Thymus (tissue), 11 donors: ENCODE data around the gene RAB6B. TPM values are rescaled to one million over a fixed set of nuclear protein-coding genes. Genes with fewer than 3 reads are reported as not detected.
A peak's percentile ranks its signal among the peaks of the same experiment; 100 is the strongest.

ENCODE experiments used
- DNase-seq, 9 donors: peaks; one replicate each; pipeline ENCODE4 v3.0.0-alpha.2; 2013; ENCODE audit warnings: low spot score in 9 of 9, low read depth in 6 of 9, missing footprints in 1 of 9
- H3K27ac ChIP-seq, 2 donors: one replicate each; pipeline ENCODE4 v1.5.1; 2013; ENCODE audit warnings: control low read depth in 1 of 2, low read depth in 1 of 2, low read length in 1 of 2, mild to moderate bottlenecking in 1 of 2, moderate library complexity in 1 of 2
- H3K27me3 ChIP-seq, 2 donors: one replicate each; pipeline ENCODE4 v1.5.1; 2013; ENCODE audit warnings: low read length in 1 of 2; ENCODE audit not compliant: control insufficient read depth in 2 of 2, insufficient read depth in 1 of 2
- H3K36me3 ChIP-seq, 2 donors: one replicate each; pipeline ENCODE4 v1.5.1; 2013; ENCODE audit warnings: low read length in 1 of 2, mild to moderate bottlenecking in 1 of 2, moderate library complexity in 1 of 2; ENCODE audit not compliant: control insufficient read depth in 2 of 2, insufficient read depth in 2 of 2
- H3K4me1 ChIP-seq, 2 donors: one replicate each; pipeline ENCODE4 v1.5.1; 2013; ENCODE audit warnings: low read length in 2 of 2; ENCODE audit not compliant: control insufficient read depth in 2 of 2, insufficient read depth in 2 of 2
- H3K4me3 ChIP-seq, 2 donors: one replicate each; pipeline ENCODE4 v1.5.1; 2013; ENCODE audit warnings: low read length in 2 of 2, control low read depth in 1 of 2, mild to moderate bottlenecking in 1 of 2
- H3K9me3 ChIP-seq, 2 donors: one replicate each; pipeline ENCODE4 v1.5.1; 2013; ENCODE audit warnings: low read length in 1 of 2, mild to moderate bottlenecking in 1 of 2; ENCODE audit not compliant: control insufficient read depth in 2 of 2, insufficient read depth in 1 of 2
- WGBS: extraction: QIAGEN DNeasy Blood & Tissue Kit; methylation state at CpG from one replicate; pipeline ENCODE4 v1.1.7; 2013; 5-methylcytosine and 5-hydroxymethylcytosine counted together
- polyA plus RNA-seq: library from polyadenylated mRNA; stranded (reverse); fragments of 200-250 nt; gene quantifications from one replicate; pipeline ENCODE4 v1.2.3, GENCODE V29; 2013
- total RNA-seq: library from RNA; stranded (reverse); fragments of 120-200 nt; gene quantifications from one replicate; pipeline ENCODE4 v1.2.4, GENCODE V29; 2013
- donor health status: healthy.

RAB6B gene
- total and polyA plus RNA-seq, 2 donors: 0.24 to 2.1 TPM

- no peaks in the 10 kb centered on the region for H3K27me3 ChIP-seq
- H3K36me3 ChIP-seq: peaks cover 16 to 52% of the 10 kb centered on the region in 2 donors
- no peak overlapping the region for H3K27ac ChIP-seq
- DNase-seq: no peak
- 94% methylated on average over 2 of the region's 2 CpGs for WGBS
- no peaks in the 10 kb centered on the region for H3K4me1 ChIP-seq
- H3K4me3 ChIP-seq: no peak overlapping the region
- no peaks in the 10 kb centered on the region for H3K9me3 ChIP-seq
Measured at GRCh38 chr3:133815386-133815785, 80.3 kb downstream of the RAB6B start.

- Histone ChIP-seq H3K27ac (no peak overlapping the region), H3K27me3 (no peaks in the 10 kb centered on the region), H3K9me3 (no peaks in the 10 kb centered on the region), H3K36me3 (peaks cover 13 to 46% of the 10 kb centered on the region in 2 donors), H3K4me1 (no peaks in the 10 kb centered on the region), H3K4me3 (no peak overlapping the region)
- 100% methylated on average over 1 of the region's 1 CpG for WGBS
- DNase-seq: no peak
Measured at GRCh38 chr3:133812872-133813271, 82.8 kb downstream of the RAB6B start.

- H3K4me3 ChIP-seq: peak within 1 kb of the TSS; percentile 86 to 89
- peaks cover 0 to 2% of the 10 kb centered on the region in 2 donors for H3K27me3 ChIP-seq
- H3K9me3 ChIP-seq: no peaks in the 10 kb centered on the region
- peaks cover 3 to 10% of the 10 kb centered on the region in 2 donors for H3K36me3 ChIP-seq
- peak; percentile 89 to 97 (median 93) for DNase-seq
- H3K27ac ChIP-seq: peak within 1 kb of the TSS; percentile 79 to 87
- WGBS: under 1% methylated on average over 53 of the region's 53 CpGs
- H3K4me1 ChIP-seq: peaks cover 3 to 5% of the 10 kb centered on the region in 2 donors
Measured at GRCh38 chr3:133805702-133806475, 89.8 kb downstream of the RAB6B start, which contains the start of gene SRPRB. SRPRB (plus strand) TSS chr3:133805815; CDS start chr3:133805849, 34 bp downstream.

DNA sequence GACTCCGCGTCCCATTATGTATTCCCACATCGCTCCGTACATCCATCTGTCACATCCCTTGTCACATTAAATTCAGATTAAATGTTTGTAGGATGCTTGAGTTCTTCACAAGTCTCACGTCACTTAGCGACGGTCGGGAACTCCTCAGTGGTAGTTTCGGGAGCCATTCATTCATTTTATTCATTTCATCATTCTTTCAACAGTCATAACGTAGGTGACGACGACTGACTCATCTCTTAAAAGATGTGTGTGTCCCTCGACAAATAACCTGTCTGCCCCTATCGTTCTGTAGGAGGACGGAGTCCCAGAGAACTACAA lies 90.3 kb downstream of the RAB6B start:
- H3K27me3 ChIP-seq: peaks cover 0 to 5% of the 10 kb centered on the region in 2 donors
- H3K27ac ChIP-seq: no peak overlapping the region
- peaks cover 3 to 7% of the 10 kb centered on the region in 2 donors for H3K36me3 ChIP-seq
- 24% methylated on average over 15 of the region's 15 CpGs for WGBS
- no peaks in the 10 kb centered on the region for H3K9me3 ChIP-seq
- H3K4me1 ChIP-seq: peaks cover 3 to 5% of the 10 kb centered on the region in 2 donors
- no peak for DNase-seq
- H3K4me3 ChIP-seq: peak overlapping the region; percentile 86 to 89

DNA sequence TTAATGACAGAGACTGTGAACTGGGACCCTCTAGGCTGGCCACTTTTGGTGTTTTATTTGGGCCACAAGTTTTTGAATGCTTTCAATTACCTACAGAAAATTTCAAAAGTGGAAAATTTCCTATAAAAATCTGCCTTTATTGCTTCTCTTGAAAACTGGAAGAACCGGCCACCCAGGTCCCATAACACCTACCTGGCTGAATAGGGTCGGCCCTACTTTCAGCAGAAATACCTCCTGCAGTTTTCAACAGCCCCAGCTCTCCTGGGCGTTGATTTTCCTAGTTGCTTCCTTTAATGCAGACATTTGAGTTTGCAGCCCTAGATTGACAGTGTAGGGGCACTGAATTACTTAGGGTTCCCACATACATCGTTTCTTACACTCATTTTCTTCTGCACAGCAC lies 90.8 kb downstream of the RAB6B start:
- H3K4me1 ChIP-seq: peaks cover 3 to 5% of the 10 kb centered on the region in 2 donors
- no peaks in the 10 kb centered on the region for H3K9me3 ChIP-seq
- 89% methylated on average over 4 of the region's 4 CpGs for WGBS
- H3K4me3 ChIP-seq: no peak overlapping the region
- H3K27me3 ChIP-seq: peaks cover 0 to 9% of the 10 kb centered on the region in 2 donors
- H3K36me3 ChIP-seq: peaks cover 0 to 3% of the 10 kb centered on the region in 2 donors
- no peak overlapping the region for H3K27ac ChIP-seq
- no peak for DNase-seq

DNA sequence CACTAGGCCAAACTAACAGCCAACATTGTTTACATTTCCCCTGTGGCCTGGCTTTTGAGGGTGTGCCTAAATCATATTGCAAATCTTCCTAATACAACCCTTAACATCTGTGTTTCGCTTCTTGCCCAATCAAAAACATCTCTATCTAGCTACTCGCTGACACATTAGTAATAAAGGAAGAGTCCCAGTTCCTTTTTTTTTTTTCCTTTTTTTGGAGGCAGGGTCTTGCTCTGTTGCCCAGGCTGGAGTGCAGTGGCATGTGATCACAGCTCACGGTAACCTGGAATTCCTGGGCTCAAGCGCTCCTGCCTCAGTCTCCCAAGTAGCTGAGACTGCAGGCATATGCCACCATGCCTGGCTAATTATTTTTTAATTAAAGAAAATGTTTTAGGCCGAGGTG lies 92.2 kb downstream of the RAB6B start:
- H3K9me3 ChIP-seq: no peaks in the 10 kb centered on the region
- peaks cover 0 to 12% of the 10 kb centered on the region in 2 donors for H3K27me3 ChIP-seq
- DNase-seq: no peak
- H3K36me3 ChIP-seq: no peaks in the 10 kb centered on the region
- WGBS: 97% methylated on average over 5 of the region's 5 CpGs
- no peak overlapping the region for H3K4me3 ChIP-seq
- H3K27ac ChIP-seq: no peak overlapping the region
- H3K4me1 ChIP-seq: peaks cover 3 to 5% of the 10 kb centered on the region in 2 donors

DNA sequence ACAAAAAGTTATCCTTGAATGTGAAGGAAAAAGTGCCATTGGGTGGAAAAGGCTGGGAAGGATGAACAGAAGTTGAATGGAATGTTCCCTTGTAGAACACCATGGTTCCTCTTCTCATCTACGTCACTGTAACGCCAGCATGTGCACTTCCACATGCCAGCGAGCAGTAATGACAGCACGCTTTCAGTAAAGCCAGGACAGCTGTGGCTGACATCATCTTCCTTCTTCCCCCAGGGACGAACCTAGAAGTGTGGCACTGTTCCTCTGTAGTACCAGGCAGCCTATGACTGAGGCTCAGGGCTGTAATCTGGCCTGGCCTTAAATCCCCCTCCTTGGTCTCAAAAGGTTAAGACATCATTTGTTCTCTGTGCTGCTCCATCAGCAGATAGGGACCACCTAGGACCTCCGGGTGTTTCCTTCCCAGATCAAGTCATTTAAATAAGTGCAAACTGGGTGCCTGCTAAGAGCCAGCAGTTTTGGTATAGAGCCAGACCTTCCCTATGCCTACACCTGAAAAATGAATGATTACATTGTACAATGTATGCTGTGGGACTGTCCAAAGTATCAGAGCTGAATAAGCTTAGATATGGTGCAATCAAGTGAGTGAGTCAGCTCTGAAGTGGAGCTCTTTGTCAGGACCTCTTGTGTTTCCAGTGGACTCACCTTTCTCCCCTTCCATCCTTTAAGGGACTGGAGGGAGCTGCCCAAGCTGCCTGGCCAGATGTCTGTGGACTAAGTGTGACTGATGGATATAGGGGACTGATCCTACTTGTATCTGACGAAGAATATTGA lies 95.7 kb downstream of the RAB6B start:
- peaks cover 0 to 12% of the 10 kb centered on the region in 2 donors for H3K27me3 ChIP-seq
- no peaks in the 10 kb centered on the region for H3K36me3 ChIP-seq
- no peak overlapping the region for H3K4me3 ChIP-seq
- DNase-seq: no peak
- no peaks in the 10 kb centered on the region for H3K9me3 ChIP-seq
- 70% methylated on average over 7 of the region's 7 CpGs for WGBS
- peaks cover 0 to under 1% of the 10 kb centered on the region in 2 donors for H3K4me1 ChIP-seq
- no peak overlapping the region for H3K27ac ChIP-seq

GRCh38 chr3:133797396-133798105 lies 98.1 kb downstream of the RAB6B start:
- Histone ChIP-seq H3K9me3 (no peaks in the 10 kb centered on the region), H3K4me3 (no peak overlapping the region), H3K27me3 (peaks cover 0 to 12% of the 10 kb centered on the region in 2 donors), H3K4me1 (no peaks in the 10 kb centered on the region), H3K36me3 (no peaks in the 10 kb centered on the region), H3K27ac (no peak overlapping the region)
- DNase-seq: no peak
- WGBS: 95% methylated on average over 3 of the region's 3 CpGs
